COLO668 (cell line): ENCODE results near the gene DOCK7.
"Not testable (repeated sequence)": the region's sequence is repeated elsewhere in the genome, so short reads cannot be mapped to it uniquely, and the experiment has no call there.

Experiments used
- DNase-seq: peaks from one replicate; lab custom pipeline; 2025; ENCODE audit not compliant: unreplicated experiment; lab: John Stamatoyannopoulos, UW

The DOCK7 gene

DNA sequence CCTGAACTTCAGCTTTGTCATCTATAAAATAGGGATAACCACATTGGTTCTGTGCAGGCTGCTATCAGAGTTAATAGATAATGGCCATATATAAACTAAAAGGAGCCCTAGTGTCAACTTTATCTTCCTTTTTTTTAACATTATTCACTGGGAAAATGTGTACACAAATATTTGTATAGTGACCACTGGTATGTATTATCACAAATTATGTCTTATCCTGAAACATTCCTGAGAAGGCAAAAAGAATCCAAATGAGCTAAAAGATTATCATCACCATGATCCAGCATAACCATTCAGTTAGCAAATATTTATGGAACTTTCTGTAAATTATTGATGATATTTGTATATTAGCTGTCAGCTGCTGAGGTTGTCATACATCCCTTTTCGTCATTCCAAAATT is 74.3 kb downstream of the DOCK7 start:
- DNase-seq: no peak

DNA sequence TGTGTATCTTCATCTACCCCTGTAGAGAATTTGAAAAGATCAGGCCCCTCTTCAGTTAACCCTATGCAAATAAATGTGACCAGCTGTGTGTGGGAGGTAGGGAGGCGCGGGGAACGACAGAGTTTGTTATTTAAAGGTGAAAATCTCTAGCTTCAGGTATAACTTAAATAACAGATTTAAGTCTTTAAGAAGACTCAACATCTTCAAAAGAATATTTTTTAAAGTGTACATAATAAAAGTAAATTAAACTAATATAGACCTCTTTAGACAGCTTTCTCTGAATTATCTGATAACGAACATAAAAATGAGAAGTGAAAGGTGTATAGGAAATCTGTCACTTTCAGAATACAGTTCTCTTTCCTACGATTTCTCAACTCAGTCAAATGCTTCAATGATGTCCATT is 74.9 kb downstream of the DOCK7 start:
- no peak for DNase-seq

DNA sequence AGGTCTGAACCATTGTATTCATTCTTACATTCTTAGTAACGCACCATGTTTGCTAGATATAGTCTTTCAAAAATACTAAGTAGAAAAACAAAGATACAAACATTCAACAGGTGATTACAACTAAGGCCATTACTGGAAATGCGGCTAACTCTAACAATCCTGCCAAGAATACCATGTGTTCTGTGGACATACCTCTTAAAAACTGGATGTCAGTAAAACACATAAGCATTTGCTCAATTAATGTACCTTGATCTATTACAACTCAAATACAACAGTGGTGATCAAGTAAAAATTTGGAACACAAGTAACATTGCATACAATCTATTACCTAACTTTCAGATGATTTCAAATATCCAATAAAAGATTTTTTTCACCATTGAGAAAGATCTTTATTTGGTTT is 75.4 kb downstream of the DOCK7 start:
- no peak for DNase-seq

DNA sequence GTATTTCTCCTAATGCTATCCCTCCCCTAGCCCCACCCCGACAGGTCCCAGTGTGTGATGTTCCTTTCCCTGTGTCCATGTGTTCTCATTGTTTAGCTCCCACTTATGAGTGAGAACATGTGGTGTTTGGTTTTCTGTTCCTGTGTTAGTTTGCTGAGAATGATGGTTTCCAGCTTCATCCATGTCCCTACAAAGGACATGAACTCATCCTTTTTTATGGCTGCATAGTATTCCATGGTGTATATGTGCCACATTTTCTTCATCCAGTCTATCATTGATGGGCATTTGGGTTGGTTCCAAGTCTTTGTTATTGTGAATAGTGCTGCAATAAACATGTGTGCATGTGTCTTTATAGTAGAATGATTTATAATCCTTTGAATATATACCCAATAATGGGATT is 77.6 kb downstream of the DOCK7 start:
- DNase-seq: not testable (repeated sequence)

DNA sequence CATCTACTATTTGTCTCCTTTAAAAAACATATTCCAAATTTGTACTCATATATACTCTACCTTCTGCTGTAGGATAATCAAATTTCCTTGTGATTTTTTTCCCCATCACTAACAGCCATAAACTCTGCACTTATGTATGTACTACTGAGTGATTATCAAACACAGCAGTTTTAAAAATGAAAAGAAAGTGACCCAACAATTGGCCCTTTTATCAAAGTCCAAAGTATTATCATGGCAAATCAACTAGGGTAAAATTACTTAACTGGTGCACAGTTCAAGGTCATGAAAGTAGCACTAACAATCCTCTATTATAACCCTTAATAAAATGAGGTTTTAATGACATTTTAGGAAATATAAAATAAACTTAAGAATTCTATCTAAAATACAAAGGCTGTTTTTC is 79.3 kb downstream of the DOCK7 start:
- DNase-seq: no peak

DNA sequence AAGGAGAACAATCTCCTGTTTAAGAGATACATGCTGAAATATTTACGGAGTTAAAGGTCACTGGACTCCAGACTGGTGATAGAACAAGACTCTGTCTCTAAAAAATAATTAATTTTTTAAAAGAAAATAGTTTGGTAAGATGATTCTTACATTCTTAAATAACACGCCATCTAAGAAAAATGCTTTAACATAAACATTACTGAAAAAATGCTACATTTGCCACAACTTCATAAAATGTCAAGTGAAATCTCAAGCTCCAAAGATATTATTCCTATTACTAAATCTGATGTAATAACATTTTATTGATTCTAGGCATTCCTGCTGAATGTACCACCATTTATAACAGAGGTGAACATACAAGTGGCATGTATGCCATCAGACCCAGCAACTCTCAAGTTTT is 86.7 kb downstream of the DOCK7 start:
- no peak for DNase-seq

DNA sequence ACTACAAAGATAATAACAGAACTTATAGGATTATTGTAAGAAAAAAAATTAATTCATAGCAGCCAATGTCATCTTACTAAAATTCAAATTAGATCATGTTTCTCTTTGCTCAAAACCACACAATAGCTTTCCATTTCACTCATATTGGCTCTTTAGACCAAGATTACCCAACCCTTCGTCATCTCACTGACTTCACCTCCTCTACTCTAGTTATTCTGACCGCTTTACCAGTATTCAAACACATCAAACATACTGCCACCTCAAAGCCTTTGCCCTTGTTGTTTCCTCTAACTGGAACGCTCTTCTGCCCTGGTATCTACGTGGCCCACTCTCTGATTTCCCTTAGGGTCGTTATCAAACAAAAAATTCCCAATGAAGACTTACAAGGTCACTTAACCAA is 89.1 kb downstream of the DOCK7 start:
- no peak for DNase-seq

DNA sequence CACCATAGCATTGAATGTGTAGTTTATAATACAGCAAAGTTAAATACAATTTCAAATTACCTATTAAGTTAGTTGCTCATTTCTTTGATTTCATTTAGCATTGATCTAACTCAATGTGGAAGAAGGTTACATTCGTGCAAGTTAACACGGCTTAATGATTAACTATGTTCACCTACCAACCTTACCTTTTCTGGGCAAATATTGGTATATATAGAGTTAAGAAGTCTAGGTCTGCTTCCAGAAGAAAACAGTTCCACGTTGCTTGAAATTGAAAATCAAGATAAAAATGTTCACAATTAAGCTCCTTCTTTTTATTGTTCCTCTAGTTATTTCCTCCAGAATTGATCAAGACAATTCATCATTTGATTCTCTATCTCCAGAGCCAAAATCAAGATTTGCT is 90.9 kb downstream of the DOCK7 start, which contains the start of gene ANGPTL3:
TSS of gene ANGPTL3 (plus strand) at position 240 of the 400 bp plus-strand sequence. CDS start at position 287, 47 bp downstream.
- no peak for DNase-seq

DNA sequence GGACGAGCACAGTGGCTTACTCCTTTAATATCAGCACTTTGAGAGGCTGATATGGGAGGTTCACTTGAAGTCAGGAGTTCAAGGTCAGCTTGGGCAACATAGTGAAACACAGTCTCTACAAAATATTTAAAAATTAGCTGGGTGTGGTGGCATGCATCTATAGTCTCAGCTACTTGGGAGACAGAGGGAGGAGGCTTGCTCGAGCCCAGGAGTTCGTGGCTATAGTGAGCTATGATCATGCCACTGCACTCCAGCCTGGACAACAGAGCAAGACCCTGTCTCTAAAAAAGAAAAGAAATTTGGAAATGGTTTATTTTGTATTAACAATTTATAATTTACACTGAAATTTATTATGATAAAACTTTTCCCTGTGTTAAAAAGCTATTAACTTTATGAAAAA is 92.5 kb downstream of the DOCK7 start:
- DNase-seq: no peak

DNA sequence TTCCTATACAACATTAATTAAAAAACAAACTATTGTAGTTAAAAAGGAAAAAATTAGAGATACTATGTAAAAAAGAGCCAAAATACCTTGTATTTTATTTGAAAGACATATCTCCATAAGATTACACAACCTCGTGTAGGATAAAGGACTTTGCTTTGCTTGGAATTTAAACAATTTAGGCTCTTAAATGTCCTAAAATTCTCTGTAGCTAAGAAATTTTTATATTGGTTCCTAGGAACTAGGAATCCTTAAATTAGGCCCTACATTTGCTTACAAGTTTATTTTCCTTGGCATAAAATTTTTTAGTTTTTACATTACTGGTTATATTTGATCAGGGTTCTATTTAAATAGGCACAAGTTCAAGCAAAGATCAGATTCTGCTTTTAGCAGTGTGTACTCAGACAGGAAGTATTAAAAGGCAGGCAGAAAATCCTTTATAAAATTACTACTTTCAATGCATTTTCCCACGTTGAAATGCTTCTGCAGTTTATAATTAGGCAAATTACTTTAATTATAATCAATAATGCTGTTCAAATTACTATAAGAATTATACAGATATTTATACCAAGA is 94.3 kb downstream of the DOCK7 start:
- DNase-seq: no peak

DNA sequence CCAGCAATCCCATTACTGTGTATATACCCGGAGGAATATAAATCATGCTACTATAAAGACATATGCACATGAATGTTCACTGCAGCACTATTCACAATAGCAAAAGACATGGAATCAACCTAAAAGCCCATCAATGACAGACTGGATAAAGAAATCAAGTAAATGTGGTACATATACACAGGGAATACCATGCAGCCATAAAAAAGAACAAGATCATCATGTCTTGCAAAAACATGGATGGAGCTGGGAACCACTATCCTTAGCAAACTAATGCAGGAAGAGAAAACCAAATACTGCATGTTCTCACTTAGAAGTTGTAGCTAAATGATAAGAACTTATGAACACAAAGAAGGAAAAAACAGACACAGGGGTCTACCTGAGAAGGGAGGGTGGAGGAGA is 97.2 kb downstream of the DOCK7 start:
- DNase-seq: no peak

DNA sequence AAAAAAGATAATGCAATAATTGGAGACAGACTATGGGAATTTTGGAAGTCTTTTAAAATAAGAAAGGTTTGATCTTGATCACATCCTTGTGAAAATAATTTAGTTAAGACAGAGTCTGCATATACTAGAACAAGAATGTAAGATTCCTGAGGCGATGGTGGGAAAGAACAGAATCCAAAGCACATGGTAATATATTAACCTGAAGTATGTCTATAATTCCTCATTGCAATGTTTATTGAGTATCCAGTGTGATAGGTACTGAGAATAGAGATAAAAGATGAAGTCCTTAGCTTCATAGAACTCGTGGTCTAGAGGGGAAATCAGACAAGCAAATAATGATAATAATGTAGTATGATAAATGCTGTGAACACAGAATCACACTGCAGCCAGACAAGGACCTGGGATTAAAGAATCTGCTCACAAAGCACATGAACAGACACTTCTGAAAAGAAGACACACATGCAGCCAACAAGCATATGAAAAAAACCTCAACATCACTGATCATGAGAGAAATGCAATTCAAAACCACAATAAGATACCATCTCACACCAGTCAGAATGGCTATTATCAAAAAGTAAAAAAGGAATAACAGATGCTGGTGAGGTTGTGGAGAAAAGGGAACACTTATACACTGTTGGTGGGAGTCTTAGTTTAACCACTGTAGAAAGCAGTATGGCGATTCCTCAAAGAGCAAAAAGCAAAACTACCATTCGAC is 97.8 kb downstream of the DOCK7 start:
- DNase-seq: no peak

DNA sequence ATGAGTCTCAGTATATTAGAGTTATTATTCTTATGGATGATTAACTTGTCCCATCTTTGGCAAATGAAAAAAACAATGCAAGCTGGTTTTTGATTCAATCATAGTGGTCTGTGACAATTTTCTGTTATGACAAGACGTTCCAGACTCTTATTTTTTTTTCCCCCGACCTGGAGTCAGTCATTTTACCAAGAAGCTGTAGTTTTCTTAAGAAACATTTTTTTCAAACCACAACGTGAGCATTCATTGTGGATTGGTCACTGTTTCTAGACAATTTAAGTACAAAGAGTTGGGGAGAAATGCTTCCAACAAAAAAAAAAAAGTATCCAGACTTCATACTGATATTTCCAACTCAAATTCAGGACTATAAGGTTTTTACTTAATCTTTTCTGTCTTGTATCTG is 98.9 kb downstream of the DOCK7 start:
- DNase-seq: no peak

DNA sequence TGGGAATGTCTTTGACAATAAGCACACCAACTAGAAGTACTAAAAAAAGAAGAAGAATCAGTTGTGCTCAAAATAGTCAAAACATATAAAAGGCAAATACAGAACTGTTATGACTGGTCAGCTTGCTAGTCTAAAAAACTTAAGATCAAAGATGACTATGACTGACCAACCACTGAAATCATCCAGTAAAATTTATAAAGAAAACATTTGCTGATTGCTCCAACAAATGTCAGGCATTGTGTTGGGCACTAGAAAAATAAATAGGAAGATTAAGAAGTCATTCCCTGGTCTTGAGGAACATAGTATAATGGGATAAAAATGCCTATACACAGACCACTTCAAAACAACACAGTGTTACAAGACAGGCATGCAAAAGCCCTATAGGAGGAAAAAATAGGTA is 100.2 kb downstream of the DOCK7 start:
- no peak for DNase-seq

DNA sequence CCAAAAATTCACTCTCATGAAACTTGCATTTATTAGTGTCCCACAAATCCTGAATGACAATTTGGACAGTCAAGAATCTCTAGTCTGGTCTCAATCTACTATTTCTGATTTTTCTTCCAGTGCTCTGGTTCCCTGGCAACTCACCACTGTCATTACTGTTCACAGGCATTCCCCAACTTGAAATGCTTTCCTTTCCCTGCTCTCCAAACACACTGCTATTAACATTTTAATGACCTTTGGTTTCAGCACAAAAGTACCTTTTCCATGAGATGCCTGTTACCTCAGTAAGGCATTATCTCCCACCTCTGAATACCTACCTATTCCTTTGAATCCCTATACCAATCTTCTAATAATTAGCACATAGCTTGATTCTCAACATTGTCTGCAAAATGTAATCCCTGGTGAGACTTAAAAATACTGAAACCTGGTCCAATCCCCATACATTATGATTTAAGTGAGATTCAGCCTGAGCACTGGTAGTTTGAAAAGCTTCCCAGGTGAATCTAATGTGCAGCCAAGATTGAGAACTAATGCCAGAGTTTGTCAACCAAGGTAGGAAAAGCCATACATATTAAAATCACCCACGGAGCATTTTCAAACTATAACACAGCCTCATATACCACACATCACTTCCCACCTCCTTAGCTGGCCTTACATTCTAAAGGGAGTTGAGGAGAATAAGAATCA is 102.6 kb downstream of the DOCK7 start:
- no peak for DNase-seq

DNA sequence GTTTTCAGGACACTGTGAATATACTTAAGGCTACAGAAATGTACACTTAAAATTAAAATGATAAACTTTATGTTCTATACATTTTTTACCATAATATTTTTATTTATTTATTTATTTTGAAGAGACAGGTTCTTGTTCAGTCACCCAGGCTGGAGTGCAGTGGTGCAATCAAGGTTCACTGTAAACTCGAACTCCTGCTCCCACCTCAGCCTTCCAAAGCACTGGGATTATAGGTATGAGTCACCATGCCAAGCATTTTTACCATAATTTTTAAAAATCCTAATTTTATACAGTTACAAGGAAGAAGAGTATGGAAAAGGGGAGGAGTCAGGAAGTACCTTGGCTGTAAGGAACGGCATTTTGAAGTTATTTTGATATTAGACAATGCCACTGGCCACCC is 114.5 kb downstream of the DOCK7 start:
- DNase-seq: no peak

DNA sequence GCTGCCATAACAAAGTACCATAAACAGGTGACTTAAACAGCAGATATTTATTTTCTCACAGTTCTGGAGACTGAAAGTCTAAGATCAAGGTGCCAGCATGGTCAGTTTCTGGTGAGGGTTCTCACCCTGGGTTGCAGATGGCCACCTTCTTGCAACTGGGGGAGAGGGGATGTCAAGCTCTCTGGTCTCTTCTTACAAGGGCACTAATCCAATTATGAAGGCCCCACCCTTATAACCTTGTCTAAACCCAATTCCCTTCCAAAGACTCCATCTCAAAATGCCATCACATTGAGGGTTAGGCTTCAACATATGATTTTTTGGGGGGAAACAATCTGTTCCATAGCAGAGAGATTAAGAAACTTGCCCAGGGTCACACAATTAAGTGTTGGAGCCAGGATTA is 115.7 kb downstream of the DOCK7 start:
- no peak for DNase-seq

DNA sequence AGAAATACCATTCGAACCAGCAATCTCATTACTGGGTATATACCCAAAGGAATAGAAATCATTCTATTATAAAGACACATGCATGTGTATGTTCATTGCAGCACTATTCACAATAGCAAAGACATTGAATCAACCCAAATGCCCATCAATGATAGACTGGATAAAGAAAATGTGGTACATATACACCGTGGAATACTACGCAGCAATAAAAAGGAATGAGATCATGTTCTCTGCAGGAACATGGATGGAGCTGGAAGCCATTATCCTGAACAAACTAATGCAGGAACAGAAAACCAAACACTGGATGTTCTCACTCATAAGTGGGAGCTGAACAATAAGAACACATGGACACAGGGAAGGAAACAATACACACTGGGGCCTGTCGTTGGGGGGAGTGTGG is 116.7 kb downstream of the DOCK7 start:
- DNase-seq: not testable (repeated sequence)

DNA sequence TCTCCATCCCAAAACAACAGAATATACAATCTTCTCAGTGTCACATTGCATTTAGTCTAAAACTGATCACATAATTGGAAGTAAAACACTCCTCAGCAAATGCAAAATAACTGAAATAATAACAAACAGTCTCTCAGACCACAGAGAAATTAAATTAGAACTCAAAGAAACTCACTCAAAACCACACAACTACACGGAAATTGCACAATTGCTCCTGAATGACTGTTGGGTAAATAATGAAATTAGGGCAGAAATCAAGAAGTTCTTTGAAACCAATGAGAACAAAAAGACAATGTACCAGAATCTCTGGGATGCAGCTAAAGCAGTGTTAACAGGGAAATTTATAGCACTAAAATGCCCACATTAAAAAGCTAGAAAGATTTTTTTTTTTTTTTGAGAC is 120.3 kb downstream of the DOCK7 start:
- DNase-seq: not testable (repeated sequence)

DNA sequence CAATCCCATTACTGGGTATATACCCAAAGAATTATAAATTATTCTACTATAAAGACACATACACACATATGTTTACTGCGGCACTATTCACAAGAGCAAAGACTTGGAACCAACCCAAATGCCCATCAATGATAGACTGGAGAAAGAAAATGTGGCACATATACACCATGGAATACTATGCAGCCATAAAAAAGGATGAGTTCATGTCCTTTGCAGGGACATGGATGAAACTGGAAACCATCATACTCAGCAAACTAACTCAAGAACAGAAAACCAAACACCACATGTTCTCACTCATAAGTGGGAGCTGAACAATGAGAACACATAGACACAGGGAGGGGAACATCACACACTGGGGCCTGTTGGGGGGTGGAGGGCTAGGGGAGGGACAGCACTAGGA is 121.0 kb downstream of the DOCK7 start:
- not testable (repeated sequence) for DNase-seq

DNA sequence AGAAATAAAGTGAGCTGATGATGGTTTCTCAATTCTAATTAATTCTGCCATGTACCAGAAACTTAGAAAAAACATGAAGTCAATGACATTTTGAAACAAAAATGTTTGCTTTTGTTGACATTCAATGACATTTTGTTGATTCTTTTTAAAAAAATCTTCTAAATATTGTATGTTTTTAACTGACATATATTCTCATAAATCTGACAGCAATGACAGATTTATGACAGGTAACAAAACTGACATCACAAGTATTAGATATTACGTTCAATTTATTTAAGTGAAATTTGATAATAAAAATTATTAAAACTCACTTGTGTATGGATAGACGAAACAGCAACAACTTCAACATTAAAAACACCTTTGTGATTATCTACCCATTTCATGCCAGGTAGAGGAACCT is 126.9 kb downstream of the DOCK7 start:
- DNase-seq: no peak

DNA sequence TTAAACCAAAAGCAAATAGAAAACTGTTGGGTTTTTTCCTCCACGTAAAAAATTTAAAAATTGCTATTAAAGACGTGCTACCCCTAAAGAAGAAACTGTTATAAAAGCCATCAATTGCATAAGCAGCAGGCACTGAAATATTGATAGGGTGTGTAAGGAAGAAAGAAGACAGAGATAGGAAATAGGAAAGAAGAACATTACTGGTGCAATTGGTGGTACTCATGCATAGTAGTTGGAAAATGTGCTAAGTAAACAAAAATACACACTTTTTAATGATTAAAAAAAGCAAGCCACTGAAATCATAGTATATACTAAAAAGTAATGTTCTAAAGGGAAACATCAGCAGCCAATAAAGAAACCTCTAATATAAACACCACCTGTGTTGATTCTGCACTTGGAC is 143.6 kb downstream of the DOCK7 start:
- no peak for DNase-seq
